ENCODE measurements around the gene LHPP. TPM values are rescaled to one million over a fixed set of nuclear protein-coding genes. Genes with fewer than 3 reads are reported as not detected.
"Not testable (repeated sequence)": the region's sequence is repeated elsewhere in the genome, so short reads cannot be mapped to it uniquely, and the experiment has no call there.

LHPP gene, protein sequence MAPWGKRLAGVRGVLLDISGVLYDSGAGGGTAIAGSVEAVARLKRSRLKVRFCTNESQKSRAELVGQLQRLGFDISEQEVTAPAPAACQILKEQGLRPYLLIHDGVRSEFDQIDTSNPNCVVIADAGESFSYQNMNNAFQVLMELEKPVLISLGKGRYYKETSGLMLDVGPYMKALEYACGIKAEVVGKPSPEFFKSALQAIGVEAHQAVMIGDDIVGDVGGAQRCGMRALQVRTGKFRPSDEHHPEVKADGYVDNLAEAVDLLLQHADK
- 4.1 and 4.6 TPM in 2 replicates for total RNA-seq

DNA sequence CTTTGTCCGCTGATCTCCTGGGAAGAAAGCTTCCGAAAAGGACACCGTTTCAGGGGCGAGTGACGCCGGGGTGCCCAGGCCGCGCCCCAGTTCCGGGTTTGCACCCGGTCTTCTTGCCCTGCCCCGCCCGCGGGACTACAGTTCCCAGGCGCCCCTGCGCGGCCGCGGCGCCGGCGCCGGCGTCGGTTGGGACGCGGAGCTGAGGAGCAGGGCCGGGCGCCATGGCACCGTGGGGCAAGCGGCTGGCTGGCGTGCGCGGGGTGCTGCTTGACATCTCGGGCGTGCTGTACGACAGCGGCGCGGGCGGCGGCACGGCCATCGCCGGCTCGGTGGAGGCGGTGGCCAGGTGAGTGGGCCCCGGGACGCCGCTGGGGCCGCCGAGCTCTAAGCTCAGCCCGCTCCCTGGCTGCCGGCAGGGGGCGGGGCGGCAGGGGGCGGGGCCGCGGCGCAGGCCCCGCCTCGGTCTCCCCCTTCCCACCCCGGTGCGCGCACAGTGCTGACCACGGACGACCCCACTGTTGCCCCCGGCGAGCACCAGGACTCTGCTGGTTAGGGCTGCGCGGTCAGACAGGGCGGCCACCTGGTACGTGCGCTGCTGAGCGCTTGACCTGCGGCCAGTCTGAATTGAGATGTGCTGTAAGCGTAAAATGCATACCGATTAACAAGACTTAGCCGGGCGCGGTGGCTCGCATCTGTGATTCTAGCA, at the start of gene LHPP:
Gene LHPP, plus strand, starts transcription at position 182 of the 706 bp plus-strand sequence. Its CDS starts 40 bp downstream, at position 222.
- DNase-seq (ENCODE audit: low read depth in 2 of 2) = peak in 1 of 2 donors; percentile 70

DNA sequence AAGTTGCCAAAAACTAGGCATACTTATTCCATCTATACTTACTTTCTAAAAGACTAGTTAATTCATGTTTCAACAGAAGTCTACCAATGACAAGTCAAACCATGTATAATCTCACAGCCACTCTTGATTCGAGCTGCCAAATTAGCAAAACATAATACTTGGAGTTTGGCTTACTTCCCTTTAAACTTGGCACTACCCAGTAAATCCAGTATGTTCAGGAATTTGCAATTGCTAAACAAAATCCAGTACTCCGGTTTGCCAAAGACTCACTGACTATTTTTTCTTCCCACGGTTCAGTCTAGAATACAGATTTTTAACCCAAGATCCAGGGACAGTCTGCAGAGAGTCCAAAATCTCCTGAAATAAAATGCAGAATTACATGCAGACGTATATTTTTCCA, 47.5 kb upstream of the LHPP start:
- DNase-seq (ENCODE audit: low read depth in 2 of 2) = peak in 1 of 2 donors; percentile 19

DNA sequence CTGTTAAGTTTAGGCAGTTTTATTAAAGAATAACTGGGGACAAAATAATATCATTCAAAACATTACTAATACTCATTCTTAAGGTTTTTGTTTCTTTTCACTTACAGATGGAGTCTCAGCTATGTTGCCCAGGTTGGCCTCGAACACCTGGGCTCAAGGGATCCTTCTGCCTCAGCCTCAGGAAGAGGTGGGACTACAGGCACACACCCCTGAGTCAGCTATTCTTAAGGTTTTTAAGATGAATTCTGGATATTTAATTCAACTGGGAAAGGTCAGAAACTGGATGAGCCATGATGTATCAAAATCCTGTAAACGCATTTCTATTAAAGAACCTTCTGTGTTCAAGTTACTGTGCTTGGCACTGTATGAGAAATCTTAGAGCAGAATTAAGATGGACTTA, 46.4 kb upstream of the LHPP start:
- DNase-seq (ENCODE audit: low read depth in 2 of 2) = no peak

DNA sequence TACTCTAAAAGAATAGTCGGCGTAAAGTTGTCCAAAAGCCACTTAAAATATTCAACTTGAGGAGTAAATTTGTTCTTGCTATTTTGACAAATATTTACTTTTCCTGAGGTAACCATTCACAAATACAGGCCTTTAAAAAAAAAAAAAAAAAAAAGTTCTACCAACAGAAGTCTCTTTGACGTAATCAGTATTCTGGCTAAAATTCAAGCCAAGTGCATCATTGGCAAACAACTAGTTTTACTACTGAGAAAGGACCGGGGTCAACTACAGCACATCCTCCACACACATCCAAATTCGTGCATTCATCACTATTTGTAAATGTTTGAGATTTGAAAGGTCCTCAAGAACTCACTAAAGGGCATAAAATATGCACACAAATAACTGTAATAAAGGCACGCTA, 44.9 kb upstream of the LHPP start:
- DNase-seq (ENCODE audit: low read depth in 2 of 2) = no peak

DNA sequence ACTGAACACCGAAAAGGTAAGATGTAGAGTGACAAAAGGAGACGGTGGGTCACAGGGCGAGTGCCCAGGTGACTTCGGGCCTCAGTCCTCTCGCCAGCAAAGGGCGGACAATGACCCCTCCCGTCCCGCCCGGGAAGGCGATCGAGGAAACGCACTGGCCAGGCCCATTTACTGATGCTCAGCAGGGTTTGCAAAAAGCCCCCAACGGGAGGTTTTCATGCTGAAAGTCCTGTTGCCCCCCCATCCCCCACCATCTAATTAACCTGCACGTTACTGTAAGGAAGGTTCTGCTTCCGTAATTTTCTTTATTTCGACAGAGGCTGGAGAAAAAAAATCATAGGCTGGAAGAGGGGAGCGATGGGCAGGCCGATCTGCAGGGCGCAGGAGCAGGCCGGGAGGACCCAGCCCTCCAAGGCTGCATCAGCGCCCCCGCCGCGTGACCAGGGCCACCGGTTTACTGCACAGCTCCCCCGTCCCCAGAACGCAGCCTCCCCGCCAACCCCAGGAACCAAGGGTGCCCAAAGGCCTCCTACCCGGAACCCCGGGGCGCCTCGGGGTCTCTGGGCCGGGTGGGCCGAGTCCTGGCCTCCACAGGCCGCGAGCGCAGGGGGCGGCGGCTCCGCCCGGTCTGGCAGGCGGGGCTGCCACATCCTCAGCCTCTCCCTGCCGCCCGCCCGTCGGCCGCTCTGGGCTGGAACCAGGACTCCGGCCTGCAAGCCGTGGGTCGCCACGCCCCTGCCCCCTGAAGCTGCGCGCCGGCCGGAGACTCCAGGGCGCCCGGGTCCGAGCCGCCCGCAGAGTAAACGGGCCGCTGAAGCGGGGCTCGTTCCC, 43.5 kb upstream of the LHPP start:
- DNase-seq (ENCODE audit: low read depth in 2 of 2) = peak in 1 of 2 donors; percentile 70

DNA sequence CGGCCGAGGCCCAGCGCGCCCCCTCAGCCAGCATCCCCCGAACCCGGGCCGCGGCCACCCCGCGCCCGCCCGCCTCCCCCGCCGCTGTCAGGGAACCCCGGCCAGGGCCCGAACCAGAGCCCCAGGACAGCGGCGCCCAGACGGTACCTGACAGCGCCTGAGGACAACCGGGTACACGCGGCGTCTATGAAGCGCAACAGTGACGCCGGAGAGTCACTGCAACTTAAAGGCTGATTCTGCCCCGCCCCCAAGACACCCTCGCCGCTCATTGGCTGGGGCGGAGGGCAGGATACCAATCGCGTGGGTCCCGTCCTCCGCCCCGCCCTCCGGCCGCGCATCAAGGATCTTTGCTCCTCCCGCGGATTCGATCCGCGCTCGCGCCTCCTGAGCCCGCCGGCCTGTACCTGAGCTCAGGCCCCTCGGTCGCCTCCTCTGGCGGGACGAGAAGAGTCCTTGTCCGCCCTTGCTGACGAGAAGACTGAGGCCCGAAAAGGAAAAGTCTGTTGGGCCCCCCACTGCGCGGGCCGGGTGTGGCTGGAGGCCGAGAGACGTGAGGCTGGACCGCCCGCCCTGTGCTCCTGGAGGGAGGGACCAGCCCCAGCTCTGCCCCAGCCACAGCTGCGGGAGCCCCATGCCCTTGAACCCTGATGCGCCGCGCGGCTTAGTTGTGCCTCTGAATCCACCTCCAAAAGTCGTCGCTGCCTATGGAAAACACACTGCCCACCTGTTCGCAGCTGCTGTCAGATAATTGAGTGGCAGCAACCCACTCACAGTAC, 42.7 kb upstream of the LHPP start, which contains the start of gene OAT:
Gene OAT, minus strand, starts transcription at position 198 of the 776 bp plus-strand sequence. CDS start 6,752 bp downstream, outside the sequence.
- peak; percentile 85 to 96 for DNase-seq (ENCODE audit: low read depth in 2 of 2)

DNA sequence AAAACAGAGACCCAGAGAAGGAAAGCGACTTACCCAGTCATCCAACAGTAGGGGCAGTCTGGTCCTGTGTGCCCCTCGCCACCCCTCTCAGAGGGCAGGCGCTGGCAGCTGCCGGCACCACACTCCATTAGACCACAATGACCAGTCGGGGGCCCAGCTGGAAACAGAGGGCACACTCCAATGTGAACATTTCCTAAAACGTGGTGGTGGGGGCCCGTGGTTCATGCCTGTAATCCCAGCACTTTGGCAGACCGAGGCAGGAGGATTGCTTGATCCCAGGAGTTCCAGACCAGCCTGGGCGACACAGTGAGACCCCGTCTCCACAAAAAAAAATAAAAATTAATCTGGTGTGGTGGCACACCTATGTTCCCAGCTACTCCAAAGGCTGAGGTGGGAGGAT, 42.0 kb upstream of the LHPP start:
- no peak for DNase-seq (ENCODE audit: low read depth in 2 of 2)

DNA sequence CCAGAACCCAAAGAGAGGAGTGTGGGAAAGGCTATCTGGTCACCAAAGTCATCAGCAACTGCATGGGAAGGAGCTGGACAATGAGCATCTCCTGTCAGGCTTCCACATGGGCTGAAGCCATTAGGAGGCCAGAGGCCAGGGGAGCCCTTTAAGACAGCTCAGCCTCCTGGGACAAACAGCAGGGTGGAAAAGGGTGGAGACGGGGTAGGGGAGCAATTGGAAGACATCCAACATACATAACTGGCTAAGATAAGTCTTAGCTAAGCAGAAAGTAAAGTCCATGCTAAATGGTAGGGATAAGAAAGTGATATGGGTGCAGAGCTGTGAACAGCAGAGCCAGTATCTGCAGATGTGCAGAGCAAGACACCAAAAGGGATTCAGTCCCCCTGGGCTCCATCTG, 41.4 kb upstream of the LHPP start:
- no peak for DNase-seq (ENCODE audit: low read depth in 2 of 2)

DNA sequence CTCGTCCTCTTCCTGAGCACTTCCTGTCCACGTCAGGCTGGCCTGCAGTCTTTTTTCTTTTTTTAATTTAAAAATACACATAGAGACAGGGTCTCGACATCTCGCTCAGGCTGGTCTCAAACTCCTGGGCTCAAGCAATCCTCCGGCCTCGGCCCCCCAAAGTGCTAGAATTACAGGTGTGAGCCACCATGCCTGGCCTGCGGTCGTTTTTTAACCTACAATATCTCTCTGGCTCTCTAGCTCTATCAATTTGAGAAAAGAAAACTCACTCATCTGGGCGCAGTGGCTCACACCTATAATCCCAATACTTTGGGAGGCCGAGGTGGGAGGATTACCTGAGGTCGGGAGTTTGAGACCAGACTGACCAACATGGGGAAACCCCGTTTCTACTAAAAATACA, 38.9 kb upstream of the LHPP start:
- DNase-seq (ENCODE audit: low read depth in 2 of 2) = no peak

DNA sequence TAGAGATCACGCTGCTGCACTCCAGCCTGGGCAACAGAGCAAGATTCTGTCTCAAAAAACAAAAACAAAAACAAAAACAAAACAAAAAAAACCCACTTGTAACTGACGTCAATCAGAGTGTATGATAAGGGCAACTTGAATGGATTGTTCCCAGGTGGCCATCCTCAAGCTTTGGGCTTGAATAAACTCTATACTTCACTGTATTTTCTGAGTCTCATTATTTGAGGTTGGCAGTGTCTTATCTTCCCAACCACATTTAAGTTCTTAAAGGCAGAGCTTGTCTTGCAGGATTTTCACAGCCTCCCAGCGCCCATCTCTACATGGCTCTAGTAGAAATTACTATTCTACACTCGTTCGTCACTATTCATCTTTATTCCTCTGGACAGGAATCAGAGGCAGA, 37.8 kb upstream of the LHPP start:
- no peak for DNase-seq (ENCODE audit: low read depth in 2 of 2)

DNA sequence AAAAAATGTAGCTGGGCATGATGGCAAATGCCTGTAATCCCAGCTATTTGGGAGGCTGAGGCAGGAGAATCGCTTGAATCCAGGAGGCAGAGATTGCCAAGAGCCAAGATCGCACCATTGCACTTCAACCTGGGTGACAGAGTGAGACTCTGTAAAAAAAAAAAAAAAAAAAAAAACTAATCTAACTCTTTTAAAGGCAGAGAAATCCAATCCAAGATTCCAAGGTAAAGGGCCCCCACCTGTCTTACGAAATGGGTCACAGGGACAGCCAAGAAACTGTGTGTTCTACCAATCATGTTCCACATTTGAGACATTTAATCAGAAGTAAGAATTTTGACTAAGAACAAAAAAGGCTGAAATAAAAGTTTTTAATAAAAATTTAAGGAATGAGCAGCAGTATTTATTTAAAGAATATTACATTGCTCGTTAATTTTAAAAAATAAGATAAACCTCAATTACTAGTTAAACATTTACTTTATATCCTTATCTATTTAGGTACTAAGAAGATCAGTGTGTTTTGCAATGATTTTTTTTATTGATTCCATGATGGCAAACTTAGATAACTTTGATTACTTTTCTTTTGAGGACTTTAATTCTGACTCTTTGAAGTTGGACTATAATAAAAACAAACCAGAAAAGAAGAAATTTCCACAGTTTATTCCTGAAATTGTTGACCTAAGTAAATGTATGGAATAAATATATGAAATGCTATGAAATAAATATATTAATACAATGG, 36.2 kb upstream of the LHPP start:
- no peak for DNase-seq (ENCODE audit: low read depth in 2 of 2)

DNA sequence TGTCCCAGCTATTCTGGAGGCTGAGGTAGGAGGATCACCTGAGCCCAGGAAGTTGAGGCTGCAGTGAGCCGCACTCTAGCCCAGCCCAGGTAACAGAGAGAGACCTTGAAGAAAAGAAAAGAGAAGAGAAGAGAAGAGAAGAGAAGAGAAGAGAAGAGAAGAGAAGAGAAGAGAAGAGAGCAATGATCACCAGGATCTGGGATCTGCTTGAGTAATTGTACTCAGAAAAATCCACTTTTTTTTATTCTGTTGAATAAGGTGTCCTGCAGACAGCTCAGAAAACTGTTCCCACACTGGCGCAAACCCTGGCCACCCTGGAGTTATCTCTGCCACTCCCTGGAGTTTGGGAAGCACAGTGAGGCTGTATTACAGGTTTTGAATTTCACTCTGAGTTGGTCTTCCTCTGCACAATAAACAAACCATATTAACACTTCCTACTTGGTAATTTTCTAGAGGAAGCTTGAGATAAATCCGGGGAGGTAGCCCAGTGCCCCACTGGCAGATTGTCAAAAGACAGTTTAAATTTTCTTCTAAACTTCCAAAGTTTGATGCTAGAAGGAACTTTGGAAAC, 33.3 kb upstream of the LHPP start:
- DNase-seq (ENCODE audit: low read depth in 2 of 2) = no peak

DNA sequence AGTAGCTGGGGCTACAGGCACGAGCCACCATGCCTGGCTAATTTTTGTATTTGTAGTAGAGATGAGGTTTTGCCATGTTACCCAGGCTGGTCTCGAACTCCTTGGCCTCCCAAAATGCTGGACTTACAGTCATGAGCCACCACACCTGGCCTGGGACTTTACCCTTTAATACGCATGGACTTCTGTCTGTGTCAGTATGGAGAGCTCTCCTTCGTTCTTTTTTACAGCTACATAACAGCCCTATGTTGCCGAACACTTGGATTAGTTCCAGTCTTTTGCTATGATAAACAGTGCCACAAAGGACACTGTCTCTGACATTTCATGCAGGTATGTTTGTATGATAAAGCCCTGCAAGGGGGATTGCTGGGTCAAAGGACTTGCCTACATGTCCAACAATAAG, 32.0 kb upstream of the LHPP start:
- DNase-seq (ENCODE audit: low read depth in 2 of 2) = no peak

DNA sequence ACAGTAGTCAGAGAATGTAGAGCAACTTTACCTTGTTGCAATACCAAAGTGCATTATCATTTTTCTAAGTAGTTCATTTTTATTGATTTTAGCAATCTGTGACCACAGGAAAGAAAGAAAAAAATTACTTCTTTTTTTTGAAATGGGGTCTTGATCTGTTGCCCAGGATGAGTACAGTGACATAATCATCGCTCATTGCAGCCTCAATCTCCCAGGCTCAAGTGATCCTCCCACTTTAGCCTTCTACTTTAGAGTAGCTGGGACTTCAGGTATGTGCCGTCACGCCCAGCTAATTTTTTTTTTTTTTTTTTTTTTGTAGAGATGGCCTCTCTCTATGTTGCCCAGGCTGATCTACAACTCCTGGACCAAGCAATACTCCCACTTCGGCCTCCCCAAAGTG, 31.5 kb upstream of the LHPP start:
- no peak for DNase-seq (ENCODE audit: low read depth in 2 of 2)

DNA sequence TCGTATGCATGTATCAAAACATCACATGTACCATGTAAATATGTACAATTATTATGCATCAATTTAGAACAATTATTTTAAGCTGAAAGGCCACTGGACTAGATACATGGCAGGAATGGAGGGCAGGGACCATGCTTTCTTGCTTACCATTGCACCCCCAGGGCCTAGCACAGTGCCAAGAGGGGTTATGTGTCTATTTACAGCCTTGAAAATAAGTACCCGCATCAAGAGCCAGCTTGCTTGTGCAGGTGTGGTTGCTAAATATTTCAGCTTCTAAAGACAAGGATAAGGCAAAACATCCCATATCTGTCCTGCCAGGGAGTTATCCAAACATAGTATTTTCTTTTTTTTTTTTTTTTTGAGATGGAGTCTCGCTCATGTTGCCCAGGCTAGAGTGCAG, 28.2 kb upstream of the LHPP start:
- DNase-seq (ENCODE audit: low read depth in 2 of 2) = no peak

DNA sequence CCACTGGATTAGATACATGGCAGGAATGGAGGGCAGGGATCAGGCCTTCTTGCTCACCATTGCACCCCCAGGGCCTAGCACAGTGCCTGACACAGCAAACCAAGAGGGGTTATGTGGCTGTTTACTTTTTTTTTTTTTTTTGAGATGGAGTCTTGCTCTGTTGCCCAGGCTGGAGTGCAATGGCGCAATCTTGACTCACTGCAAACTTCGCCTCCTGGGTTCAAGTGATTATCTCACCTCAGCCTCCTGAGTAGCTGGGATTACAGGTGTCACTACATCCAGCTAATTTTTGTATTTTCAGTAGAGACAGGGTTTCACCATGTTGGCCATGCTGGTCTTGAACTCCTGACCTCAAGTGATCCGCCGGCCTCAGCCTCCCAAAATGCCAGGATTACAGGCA, 25.9 kb upstream of the LHPP start:
- not testable (repeated sequence) for DNase-seq (ENCODE audit: low read depth in 2 of 2)

DNA sequence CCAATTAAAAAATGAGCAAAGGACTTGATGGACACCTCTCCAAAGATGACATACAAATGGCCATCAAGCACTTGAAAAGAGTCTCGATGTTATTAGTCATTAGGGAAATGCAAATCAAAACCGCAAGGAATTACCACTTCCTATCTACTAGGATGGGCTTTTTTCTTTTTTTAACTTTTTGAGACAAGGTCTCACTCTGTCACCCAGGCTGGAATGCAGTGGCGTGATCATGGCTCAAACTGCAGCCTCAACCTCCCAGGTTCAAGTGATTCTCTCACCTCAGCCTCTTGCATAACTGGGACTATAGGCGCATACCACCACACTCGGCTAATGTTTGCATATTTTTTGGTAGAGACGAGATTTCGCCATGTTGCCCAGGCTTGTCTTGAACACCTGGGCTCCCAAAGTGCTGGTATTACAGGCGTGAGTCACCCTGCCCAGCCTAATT, 25.4 kb upstream of the LHPP start:
- no peak for DNase-seq (ENCODE audit: low read depth in 2 of 2)

DNA sequence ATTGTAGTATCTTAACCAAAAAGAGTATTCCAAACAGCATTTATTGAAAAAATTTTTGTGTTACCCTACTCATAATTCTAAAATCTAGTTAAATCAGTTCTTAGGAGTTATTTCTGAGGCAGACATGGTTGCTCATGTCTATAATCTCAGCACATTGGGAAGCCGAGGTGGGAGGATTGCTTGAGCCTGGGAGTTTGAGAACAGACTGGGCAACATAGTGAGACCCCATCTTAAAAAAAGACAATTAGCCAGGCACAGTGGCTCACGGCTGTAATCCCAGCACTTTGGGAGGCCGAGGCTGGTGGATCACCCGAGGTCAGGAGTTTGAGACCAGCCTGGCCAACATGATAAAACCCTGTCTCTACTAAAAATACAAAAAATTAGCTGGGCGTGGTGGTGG, 19.9 kb upstream of the LHPP start:
- not testable (repeated sequence) for DNase-seq (ENCODE audit: low read depth in 2 of 2)

DNA sequence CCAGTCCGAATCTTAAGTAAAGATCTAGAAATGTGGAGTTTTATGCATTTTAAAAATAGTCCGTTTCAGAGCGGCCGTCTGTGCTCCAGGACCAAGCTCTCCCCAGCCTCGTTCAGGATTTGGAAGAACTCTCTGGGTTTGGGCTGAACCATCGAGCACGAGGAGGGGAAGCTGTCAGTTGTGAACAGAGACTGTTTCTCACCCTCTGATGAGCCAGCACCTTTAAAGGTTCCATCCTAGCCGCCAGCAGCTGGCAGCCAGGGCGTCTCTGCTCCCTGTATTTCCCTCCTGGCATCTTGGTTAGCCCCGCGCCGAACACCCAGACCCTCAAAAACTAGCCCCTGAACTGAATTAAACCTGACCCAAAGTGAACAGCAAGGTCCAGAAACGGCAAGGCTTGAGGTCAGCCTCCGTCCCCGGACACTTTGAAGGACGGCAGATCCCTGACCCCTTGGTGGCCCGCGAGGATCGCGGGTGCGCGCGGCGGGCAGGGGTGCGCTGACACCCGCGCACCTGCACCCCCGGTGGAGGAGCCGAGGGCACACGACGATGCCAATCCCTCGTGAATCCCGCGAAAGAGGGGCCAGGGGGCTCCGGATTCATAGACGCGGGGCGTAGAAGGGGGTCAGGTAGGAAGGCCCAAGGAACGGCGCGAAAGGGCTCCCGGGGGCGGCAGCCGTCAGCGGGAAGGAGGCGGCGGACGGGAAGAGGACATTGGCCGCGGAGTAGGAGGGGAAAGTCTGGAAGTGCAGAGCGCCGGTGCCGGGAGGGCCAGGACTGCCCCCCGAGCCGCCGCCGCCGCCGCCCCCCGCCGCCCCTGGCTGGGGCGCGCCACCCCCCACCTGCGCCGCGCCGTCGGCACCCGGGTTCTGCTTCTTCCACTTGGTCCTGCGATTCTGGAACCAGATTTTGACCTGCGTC, 14.5 kb upstream of the LHPP start:
- DNase-seq (ENCODE audit: low read depth in 2 of 2) = no peak
